ENCODE results near the gene MIA2. TPM values are rescaled to one million over a fixed set of nuclear protein-coding genes. Genes with fewer than 3 reads are reported as not detected.

The MIA2 gene
- total and polyA plus RNA-seq, 9 of the 15 experiments (the other 6 are each of a cell fraction or from before 2014, with no cell fraction given), result 6.0 to 21.8 (median 12.8) TPM

DNA sequence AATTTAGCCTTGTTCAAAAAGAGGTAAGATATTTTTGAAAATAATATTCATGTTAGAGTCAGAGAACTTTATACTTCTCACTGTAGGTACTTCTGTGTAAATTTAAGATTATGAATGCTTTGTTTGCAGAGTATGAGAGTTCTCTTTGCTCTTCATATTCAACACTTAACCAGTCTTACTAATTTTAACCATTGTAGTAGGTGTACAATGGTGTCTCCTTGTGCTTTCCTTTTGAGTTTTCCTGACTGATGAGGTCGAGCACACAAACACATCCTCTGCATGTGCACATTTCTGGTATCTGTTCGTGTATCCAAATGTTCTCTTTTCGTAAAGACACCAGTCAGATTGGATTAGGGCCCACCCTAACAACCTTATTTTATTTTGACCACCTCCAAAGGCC lies 45.8 kb downstream of the MIA2 start:
- DNase-seq (ENCODE audit: extremely low read depth in 1 of 4, low spot score in 3 of 4) (no peak), FAIRE-seq (no peak), ATAC-seq (no peak)
- H3K9ac ChIP-seq (ENCODE audit: insufficient read depth in 1 of 2, low read depth in 2 of 2, low read length in 2 of 2), result no peak overlapping the region
- H3K4me1 ChIP-seq (replicated peaks in 1 of 2; ENCODE audit: control insufficient read depth in 2 of 2, insufficient read depth in 2 of 2, low read length in 2 of 2), result no peaks in the 10 kb centered on the region; a peak in 1 of 5 replicates
- in situ Hi-C loops (cut with MboI) (no loop called here), intact Hi-C loops (cut with micrococcal nuclease) (no loop called here)
- H3K9me3 ChIP-seq (replicated peaks; ENCODE audit: control insufficient read depth, insufficient read depth, low read depth, low read length), result no peaks in the 10 kb centered on the region
- BruUV-seq (replicated peaks), result no TSS peak
- 52% methylated on average over 3 of the region's 3 CpGs for WGBS (ENCODE audit: insufficient coverage, low coverage, missing lambda C conversion rate)
- no peak overlapping the region for H3K27ac ChIP-seq (ENCODE audit: extremely low read depth, low read depth, low read length)
- no peaks in the 10 kb centered on the region for H3K27me3 ChIP-seq (ENCODE audit: control insufficient read depth in 2 of 2, insufficient read depth in 2 of 2, low read length in 2 of 2)
- CTCF ChIA-PET (ENCODE audit: low intra/inter-chr PET ratio), result no interaction called here
- H3K36me3 ChIP-seq (ENCODE audit: control insufficient read depth, insufficient read depth, low read length), result peaks cover 4% of the 10 kb centered on the region; the same call in 1 of the 3 replicates
- no peak overlapping the region for H3K4me3 ChIP-seq
- H3K9me1 ChIP-seq (ENCODE audit: control insufficient read depth, insufficient read depth, low read length), result no peaks in the 10 kb centered on the region
- no peaks in the 10 kb centered on the region; the same call in 1 of the 2 replicates for H4K20me1 ChIP-seq (replicated peaks; ENCODE audit: control insufficient read depth, insufficient read depth, low read length)
- POLR2A ChIA-PET, result no interaction called here
- no peak overlapping the region for H2AFZ ChIP-seq (ENCODE audit: low read depth, low read length)
- H3K79me2 ChIP-seq (ENCODE audit: control insufficient read depth, insufficient read depth, low read length), result peaks cover 19% of the 10 kb centered on the region; the same call in 2 of the 3 replicates
- H3K4me2 ChIP-seq (ENCODE audit: insufficient read depth, low read length), result no peak overlapping the region
- TF ChIP-seq SMARCE1 (IDR thresholded peaks at IDR 0.05), result no peak
- TF ChIP-seq, protein P1, sequence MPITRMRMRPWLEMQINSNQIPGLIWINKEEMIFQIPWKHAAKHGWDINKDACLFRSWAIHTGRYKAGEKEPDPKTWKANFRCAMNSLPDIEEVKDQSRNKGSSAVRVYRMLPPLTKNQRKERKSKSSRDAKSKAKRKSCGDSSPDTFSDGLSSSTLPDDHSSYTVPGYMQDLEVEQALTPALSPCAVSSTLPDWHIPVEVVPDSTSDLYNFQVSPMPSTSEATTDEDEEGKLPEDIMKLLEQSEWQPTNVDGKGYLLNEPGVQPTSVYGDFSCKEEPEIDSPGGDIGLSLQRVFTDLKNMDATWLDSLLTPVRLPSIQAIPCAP (CRISPR knock-in tag; IDR thresholded peaks at IDR 0.05; ENCODE audit: borderline replicate concordance), result no peak
- TF ChIP-seq KDM4B (IDR thresholded peaks at IDR 0.05; ENCODE audit: borderline replicate concordance in 2 of 2, low read depth in 1 of 2), result no peak
- TF ChIP-seq, protein P2, sequence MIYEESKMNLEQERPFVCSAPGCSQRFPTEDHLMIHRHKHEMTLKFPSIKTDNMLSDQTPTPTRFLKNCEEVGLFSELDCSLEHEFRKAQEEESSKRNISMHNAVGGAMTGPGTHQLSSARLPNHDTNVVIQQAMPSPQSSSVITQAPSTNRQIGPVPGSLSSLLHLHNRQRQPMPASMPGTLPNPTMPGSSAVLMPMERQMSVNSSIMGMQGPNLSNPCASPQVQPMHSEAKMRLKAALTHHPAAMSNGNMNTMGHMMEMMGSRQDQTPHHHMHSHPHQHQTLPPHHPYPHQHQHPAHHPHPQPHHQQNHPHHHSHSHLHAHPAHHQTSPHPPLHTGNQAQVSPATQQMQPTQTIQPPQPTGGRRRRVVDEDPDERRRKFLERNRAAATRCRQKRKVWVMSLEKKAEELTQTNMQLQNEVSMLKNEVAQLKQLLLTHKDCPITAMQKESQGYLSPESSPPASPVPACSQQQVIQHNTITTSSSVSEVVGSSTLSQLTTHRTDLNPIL (CRISPR knock-in tag; IDR thresholded peaks at IDR 0.05), result no peak
- TF ChIP-seq, protein P3, sequence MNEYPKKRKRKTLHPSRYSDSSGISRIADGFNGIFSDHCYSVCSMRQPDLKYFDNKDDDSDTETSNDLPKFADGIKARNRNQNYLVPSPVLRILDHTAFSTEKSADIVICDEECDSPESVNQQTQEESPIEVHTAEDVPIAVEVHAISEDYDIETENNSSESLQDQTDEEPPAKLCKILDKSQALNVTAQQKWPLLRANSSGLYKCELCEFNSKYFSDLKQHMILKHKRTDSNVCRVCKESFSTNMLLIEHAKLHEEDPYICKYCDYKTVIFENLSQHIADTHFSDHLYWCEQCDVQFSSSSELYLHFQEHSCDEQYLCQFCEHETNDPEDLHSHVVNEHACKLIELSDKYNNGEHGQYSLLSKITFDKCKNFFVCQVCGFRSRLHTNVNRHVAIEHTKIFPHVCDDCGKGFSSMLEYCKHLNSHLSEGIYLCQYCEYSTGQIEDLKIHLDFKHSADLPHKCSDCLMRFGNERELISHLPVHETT (CRISPR knock-in tag; conservative IDR thresholded peaks at IDR 0.05 in 1 of 2, IDR thresholded peaks at IDR 0.05 in 1 of 2), result no peak
- TF ChIP-seq EWSR1 (IDR thresholded peaks at IDR 0.05; ENCODE audit: borderline replicate concordance, low read depth, partially characterized antibody), result no peak
- no peak for TF ChIP-seq DNMT1 (IDR thresholded peaks at IDR 0.05)
- TF ChIP-seq, protein P4, sequence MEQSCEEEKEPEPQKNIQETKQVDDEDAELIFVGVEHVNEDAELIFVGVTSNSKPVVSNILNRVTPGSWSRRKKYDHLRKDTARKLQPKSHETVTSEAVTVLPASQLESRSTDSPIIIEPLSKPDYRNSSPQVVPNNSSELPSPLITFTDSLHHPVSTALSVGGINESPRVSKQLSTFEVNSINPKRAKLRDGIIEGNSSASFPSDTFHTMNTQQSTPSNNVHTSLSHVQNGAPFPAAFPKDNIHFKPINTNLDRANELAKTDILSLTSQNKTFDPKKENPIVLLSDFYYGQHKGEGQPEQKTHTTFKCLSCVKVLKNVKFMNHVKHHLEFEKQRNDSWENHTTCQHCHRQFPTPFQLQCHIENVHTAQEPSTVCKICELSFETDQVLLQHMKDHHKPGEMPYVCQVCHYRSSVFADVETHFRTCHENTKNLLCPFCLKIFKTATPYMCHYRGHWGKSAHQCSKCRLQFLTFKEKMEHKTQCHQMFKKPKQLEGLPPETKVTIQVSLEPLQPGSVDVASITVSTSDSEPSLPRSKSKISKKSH (CRISPR knock-in tag; IDR thresholded peaks at IDR 0.05), result no peak
- TF ChIP-seq MEIS2 (IDR thresholded peaks at IDR 0.05; ENCODE audit: partially characterized antibody), result no peak
- no peak for TF ChIP-seq NRF1 (conservative IDR thresholded peaks at IDR 0.05 in 1 of 2, IDR thresholded peaks at IDR 0.05 in 1 of 2)
- no peak for TF ChIP-seq MAZ (CRISPR knock-in tag; conservative IDR thresholded peaks at IDR 0.05 in 1 of 2, IDR thresholded peaks at IDR 0.05 in 1 of 2)
- TF ChIP-seq BCL6 (CRISPR knock-in tag; IDR thresholded peaks at IDR 0.05), result no peak
- no peak for TF ChIP-seq EZH2 (IDR thresholded peaks at IDR 0.05; ENCODE audit: borderline replicate concordance, low read depth, low read length)
- TF ChIP-seq CBX5 (IDR thresholded peaks at IDR 0.05; ENCODE audit: borderline replicate concordance, low read depth), result no peak
- TF ChIP-seq PYGO2 (tag; IDR thresholded peaks at IDR 0.05), result no peak
- no peak for TF ChIP-seq NR2F6 (CRISPR knock-in tag; IDR thresholded peaks at IDR 0.05)
